ENCODE results near the gene MAL. TPM values are rescaled to one million over a fixed set of nuclear protein-coding genes. Genes with fewer than 3 reads are reported as not detected.

Gene MAL
- total RNA-seq, 1 donor from 2014 or later, result 4.4 TPM

DNA sequence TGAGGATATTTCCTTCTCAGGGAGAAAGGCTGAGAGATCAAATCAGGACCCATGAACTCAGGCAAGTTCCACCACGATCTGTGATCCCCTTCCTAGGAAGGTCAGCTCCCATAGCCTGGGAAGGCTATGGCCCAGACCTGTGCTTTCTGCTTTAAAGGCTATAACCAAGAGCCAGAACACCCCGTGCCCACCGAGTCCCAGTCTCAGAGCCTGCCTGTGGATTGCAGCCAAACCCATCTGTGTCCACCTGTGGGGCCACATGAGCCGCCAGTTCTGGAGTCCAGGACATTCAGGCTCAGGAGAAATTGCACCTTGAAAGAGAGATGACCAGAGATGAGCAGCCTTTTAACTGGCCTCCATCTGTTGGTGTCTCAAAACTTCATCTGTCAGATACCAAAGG lies 46.9 kb downstream of the MAL start:
- intact Hi-C loops (cut with micrococcal nuclease), result no loop called here
- H3K9me3 ChIP-seq (replicated peaks), result no peaks in the 10 kb centered on the region
- H3K36me3 ChIP-seq, result no peaks in the 10 kb centered on the region
- TF ChIP-seq, protein P1, sequence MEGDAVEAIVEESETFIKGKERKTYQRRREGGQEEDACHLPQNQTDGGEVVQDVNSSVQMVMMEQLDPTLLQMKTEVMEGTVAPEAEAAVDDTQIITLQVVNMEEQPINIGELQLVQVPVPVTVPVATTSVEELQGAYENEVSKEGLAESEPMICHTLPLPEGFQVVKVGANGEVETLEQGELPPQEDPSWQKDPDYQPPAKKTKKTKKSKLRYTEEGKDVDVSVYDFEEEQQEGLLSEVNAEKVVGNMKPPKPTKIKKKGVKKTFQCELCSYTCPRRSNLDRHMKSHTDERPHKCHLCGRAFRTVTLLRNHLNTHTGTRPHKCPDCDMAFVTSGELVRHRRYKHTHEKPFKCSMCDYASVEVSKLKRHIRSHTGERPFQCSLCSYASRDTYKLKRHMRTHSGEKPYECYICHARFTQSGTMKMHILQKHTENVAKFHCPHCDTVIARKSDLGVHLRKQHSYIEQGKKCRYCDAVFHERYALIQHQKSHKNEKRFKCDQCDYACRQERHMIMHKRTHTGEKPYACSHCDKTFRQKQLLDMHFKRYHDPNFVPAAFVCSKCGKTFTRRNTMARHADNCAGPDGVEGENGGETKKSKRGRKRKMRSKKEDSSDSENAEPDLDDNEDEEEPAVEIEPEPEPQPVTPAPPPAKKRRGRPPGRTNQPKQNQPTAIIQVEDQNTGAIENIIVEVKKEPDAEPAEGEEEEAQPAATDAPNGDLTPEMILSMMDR (IDR thresholded peaks at IDR 0.05; ENCODE audit: borderline replicate concordance), result no peak
- no peak overlapping the region for H3K27ac ChIP-seq (replicated peaks)
- DNase-seq, result no peak
- H3K4me1 ChIP-seq, result peaks cover 10% of the 10 kb centered on the region
- H3K27me3 ChIP-seq (ENCODE audit: low read depth), result peaks cover 64% of the 10 kb centered on the region
- no peak overlapping the region for H3K4me3 ChIP-seq

DNA sequence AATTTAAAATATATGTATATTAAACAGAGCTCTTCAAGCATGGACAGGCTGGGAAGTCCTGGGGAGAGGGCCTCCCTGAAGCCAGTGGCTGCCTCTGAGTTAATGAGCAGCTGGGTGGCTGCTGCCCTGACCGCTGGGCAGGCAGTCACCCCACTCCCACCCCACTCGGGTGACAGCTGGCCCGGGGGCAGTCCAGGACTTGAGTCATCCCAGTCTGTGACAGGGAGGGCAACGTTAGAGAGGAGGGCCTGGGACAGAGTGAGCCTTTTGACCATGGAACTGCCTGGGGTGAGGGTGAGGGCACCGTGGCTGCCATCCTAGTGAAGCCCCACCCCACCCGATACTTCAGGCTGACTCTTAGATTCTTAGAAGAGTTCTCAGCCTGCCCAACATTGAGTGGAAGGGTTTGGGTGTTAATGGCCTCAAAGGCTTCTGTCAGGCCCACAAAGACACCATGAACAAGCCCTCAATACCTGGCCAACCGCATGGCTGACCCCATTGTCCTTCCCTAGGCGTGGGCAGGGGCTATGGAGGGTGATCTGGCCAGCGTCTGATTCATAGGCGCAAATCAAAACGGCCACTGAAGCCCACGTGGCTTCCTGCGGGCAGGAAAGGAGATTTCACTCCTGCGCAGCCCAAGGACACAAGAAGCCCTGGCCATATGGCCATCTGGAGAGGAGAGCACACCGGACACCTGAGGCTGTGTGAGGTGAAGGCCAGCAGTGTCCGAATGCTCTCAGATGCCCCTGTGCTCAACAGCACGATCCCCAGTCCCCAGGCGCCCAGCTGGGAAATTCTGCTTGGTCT lies 48.6 kb downstream of the MAL start:
- H3K4me1 ChIP-seq, result peaks cover 10% of the 10 kb centered on the region
- no peak overlapping the region for H3K4me3 ChIP-seq
- H3K9me3 ChIP-seq (replicated peaks), result no peaks in the 10 kb centered on the region
- TF ChIP-seq, protein P1 (IDR thresholded peaks at IDR 0.05; ENCODE audit: borderline replicate concordance), result no peak
- H3K27ac ChIP-seq (replicated peaks), result no peak overlapping the region
- no peak for DNase-seq
- intact Hi-C loops (cut with micrococcal nuclease), result no loop called here
- H3K36me3 ChIP-seq, result no peaks in the 10 kb centered on the region
- H3K27me3 ChIP-seq (ENCODE audit: low read depth), result peaks cover 75% of the 10 kb centered on the region

GRCh38 chr2:95074663-95075439 lies 49.3 kb downstream of the MAL start:
- intact Hi-C loops (cut with micrococcal nuclease), result no loop called here
- H3K4me1 ChIP-seq, result peaks cover 10% of the 10 kb centered on the region
- no peaks in the 10 kb centered on the region for H3K9me3 ChIP-seq (replicated peaks)
- no peak overlapping the region for H3K4me3 ChIP-seq
- no peak overlapping the region for H3K27ac ChIP-seq (replicated peaks)
- no peak for DNase-seq
- H3K27me3 ChIP-seq (ENCODE audit: low read depth), result peaks cover 78% of the 10 kb centered on the region
- TF ChIP-seq, protein P1 (IDR thresholded peaks at IDR 0.05; ENCODE audit: borderline replicate concordance), result no peak
- H3K36me3 ChIP-seq, result no peaks in the 10 kb centered on the region

DNA sequence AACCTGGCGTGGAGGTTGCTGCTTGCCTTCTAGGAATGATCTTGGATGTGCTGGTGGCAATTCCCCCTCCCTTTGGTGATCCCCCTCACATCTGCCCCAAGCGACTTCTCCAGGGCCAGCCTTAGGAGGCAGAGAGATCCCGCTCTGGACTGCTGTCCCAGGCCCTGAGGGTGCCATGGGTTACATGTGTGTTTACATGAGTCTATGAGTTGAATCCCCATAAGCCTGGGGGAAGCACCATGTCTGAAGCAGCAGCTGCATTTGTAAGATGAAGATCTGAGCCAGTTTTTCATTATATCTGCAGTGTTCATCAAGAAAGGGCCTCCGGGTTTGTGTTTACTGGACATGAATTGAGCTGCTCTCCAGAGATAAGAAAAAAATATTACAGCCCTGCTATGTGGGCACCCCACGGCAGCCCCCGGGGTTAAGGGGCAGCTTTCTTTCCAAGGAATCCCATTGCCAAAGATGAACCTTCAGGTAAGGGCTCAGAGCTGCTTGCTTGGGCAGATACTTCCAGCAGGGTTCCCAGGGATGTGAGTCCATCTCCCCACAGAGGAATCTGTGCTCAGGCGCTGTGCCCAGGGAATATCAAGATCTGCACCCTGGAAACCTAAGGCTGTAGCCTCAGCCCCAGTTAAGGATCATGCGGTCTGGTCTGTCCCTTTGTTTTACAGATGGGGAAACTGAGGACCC lies 50.1 kb downstream of the MAL start:
- TF ChIP-seq, protein P1 (IDR thresholded peaks at IDR 0.05; ENCODE audit: borderline replicate concordance), result no peak
- H3K4me3 ChIP-seq, result no peak overlapping the region
- peaks cover 10% of the 10 kb centered on the region for H3K4me1 ChIP-seq
- DNase-seq, result no peak
- H3K27ac ChIP-seq (replicated peaks), result no peak overlapping the region
- peaks cover 78% of the 10 kb centered on the region for H3K27me3 ChIP-seq (ENCODE audit: low read depth)
- H3K9me3 ChIP-seq (replicated peaks), result no peaks in the 10 kb centered on the region
- H3K36me3 ChIP-seq, result no peaks in the 10 kb centered on the region
- intact Hi-C loops (cut with micrococcal nuclease), result no loop called here

DNA sequence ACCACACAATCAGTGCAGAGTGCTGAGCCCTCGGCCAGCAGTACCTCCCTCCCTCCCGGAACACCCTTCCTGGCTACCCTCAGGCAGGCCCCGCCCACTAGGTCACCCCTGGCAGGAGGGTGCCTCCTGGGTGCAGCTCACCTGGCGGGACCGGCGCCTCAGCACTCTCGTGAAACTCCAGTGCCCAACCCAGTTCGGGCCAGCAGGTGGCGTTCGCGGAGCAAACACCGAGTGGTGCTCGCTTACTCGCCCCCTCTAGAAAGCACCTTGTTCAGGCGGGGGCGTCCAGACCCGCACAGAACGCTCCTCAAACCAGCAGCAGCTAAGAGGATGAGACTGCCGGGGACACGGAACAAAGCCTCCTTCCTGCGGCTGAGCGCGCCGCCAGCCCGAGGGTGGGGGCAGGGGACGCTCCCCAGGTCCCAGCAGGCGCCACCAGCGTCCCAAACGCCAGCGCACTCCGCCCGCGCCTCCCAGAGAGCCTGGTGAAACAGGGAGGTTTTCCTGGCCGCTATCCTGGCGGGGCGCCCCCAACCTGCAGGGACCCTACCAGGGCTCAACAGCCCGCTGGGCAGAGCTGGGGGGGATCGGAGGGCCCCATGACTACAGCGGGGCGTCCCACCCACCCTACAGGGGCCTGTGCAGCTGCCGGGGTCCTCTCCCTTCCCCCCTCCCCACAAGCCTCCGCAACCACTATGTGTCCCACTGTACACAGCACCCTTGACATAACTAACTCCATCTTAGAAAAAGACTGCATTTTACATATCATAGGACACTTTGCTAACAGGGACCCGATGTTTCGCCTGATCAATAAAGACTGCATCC lies 51.4 kb downstream of the MAL start:
- intact Hi-C loops (cut with micrococcal nuclease), result no loop called here
- Histone ChIP-seq H3K4me3 (peak overlapping the region; percentile 67), H3K27ac (replicated peaks) (no peak overlapping the region), H3K27me3 (ENCODE audit: low read depth) (peaks cover 69% of the 10 kb centered on the region), H3K9me3 (replicated peaks) (no peaks in the 10 kb centered on the region), H3K4me1 (peaks cover 10% of the 10 kb centered on the region), H3K36me3 (no peaks in the 10 kb centered on the region)
- DNase-seq, result peak; percentile 62
- TF ChIP-seq, protein P1 (IDR thresholded peaks at IDR 0.05; ENCODE audit: borderline replicate concordance), result peak; percentile 88

Data from left ventricle myocardium inferior (tissue), 1 donor.